Fibroblast of villous mesenchyme (primary cell): Measurements from ENCODE around the gene BNIPL. TPM values are rescaled to one million over a fixed set of nuclear protein-coding genes. Genes with fewer than 3 reads are reported as not detected.

Experiments used
- DNase-seq: peaks from one replicate; pipeline ENCODE4 v3.0.0-alpha.2; 2010; ENCODE audit warnings: low read depth
- H3K4me3 ChIP-seq: 2 replicates; pipeline ENCODE4 v1.5.1; 2011; ENCODE audit warnings: low read depth, mild to moderate bottlenecking, low read length
- CTCF ChIP-seq: IDR thresholded peaks from 2 replicates; pipeline ENCODE4 v1.5.1; 2012; ENCODE audit warnings: low read depth, mild to moderate bottlenecking, low read length; ENCODE audit not compliant: insufficient read depth
- total RNA-seq: library from RNA; depleted of rRNA; stranded (reverse); fragments of >200 nt; gene quantifications from 2 replicates; pipeline ENCODE4 v1.2.3, GENCODE V29; 2012

BNIPL gene
- total RNA-seq, 1 donor = under 0.01 TPM

GRCh38 chr1:151009206-151009587 lies 27.2 kb upstream of the BNIPL start:
- TF ChIP-seq CTCF = no peak
- peak overlapping the region; percentile 87 for H3K4me3 ChIP-seq
- peak; percentile 58 for DNase-seq

GRCh38 chr1:151009674-151010345 lies 26.6 kb upstream of the BNIPL start:
- H3K4me3 ChIP-seq = no peak overlapping the region
- DNase-seq = no peak
- no peak for TF ChIP-seq CTCF

- DNase-seq = no peak
- H3K4me3 ChIP-seq = no peak overlapping the region
- TF ChIP-seq CTCF = no peak
Observed at GRCh38 chr1:151010346-151010726, 26.1 kb upstream of the BNIPL start.

GRCh38 chr1:151011154-151011850 lies 25.1 kb upstream of the BNIPL start:
- no peak for TF ChIP-seq CTCF
- no peak overlapping the region for H3K4me3 ChIP-seq
- DNase-seq = no peak

- no peak for DNase-seq
- no peak for TF ChIP-seq CTCF
Observed at GRCh38 chr1:151012684-151013471, 23.5 kb upstream of the BNIPL start.

GRCh38 chr1:151013518-151013917 lies 22.9 kb upstream of the BNIPL start:
- H3K4me3 ChIP-seq = no peak overlapping the region
- TF ChIP-seq CTCF = peak; percentile 11
- DNase-seq = peak; percentile 72

More at GRCh38 chr1:151012684-151013471, 23.5 kb upstream of the BNIPL start:
- no peak overlapping the region for H3K4me3 ChIP-seq
